GM10266 (cell line): Measurements from ENCODE around the gene GLI1.
"Not testable (repeated sequence)": the region's sequence is repeated elsewhere in the genome, so short reads cannot be mapped to it uniquely, and the experiment has no call there.

Experiments
- DNase-seq: peaks from one replicate; pipeline ENCODE4 v3.0.0; 2012; ENCODE audit errors: extremely low spot score
- CTCF ChIP-seq: IDR thresholded peaks from 2 replicates; pipeline ENCODE4 v1.5.1; 2012; ENCODE audit warnings: mild to moderate bottlenecking, low read depth; ENCODE audit not compliant: control insufficient read depth, insufficient read depth; ENCODE audit errors: missing control alignments

Gene GLI1

GRCh38 chr12:57433370-57433769, 26.2 kb upstream of the GLI1 start:
- no peak for DNase-seq
- TF ChIP-seq CTCF: no peak

GRCh38 chr12:57434517-57435223, 24.9 kb upstream of the GLI1 start, which contains the start of gene INHBC:
Gene INHBC (plus strand): TSS chr12:57434784. CDS start chr12:57434887, 103 bp downstream.
- DNase-seq: no peak
- no peak for TF ChIP-seq CTCF

GRCh38 chr12:57435293-57435692, 24.3 kb upstream of the GLI1 start:
- no peak for DNase-seq
- no peak for TF ChIP-seq CTCF

- no peak for TF ChIP-seq CTCF
- DNase-seq: no peak
These were observed 21.2 kb upstream of the GLI1 start for GRCh38 chr12:57438400-57438799.

GRCh38 chr12:57439762-57440266, 19.8 kb upstream of the GLI1 start:
- no peak for TF ChIP-seq CTCF
- DNase-seq: no peak

GRCh38 chr12:57441393-57441792, 18.2 kb upstream of the GLI1 start:
- DNase-seq: not testable (repeated sequence)

GRCh38 chr12:57441846-57442427, 17.6 kb upstream of the GLI1 start:
- TF ChIP-seq CTCF: no peak
- no peak for DNase-seq

- DNase-seq: not testable (repeated sequence)
These were observed 15.2 kb upstream of the GLI1 start for GRCh38 chr12:57444337-57444736.
